Measurements from ENCODE around the gene LRRK1.

Gene LRRK1

DNA sequence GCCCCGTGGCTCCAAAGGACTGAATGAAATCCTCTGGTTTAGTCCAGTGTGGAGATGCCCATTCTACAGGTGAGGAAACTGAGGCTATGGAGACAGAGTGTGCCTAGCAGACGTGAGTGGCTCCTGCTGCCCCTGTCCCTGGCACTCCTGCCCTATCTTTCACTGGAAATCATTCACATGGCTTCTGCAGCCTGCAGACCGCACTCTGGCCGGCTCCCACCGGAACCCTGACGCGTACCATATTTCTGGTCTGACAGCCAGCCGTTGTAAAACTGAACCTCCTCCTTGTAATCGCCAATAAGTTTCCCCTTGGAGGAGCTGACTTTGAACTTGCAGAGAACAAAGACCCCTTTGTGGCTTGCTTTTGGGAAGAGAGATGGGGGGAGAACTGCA lies 196.2 kb downstream of the LRRK1 start:
- no peak for DNase-seq (ENCODE audit: low spot score)
- TF ChIP-seq, protein P1, sequence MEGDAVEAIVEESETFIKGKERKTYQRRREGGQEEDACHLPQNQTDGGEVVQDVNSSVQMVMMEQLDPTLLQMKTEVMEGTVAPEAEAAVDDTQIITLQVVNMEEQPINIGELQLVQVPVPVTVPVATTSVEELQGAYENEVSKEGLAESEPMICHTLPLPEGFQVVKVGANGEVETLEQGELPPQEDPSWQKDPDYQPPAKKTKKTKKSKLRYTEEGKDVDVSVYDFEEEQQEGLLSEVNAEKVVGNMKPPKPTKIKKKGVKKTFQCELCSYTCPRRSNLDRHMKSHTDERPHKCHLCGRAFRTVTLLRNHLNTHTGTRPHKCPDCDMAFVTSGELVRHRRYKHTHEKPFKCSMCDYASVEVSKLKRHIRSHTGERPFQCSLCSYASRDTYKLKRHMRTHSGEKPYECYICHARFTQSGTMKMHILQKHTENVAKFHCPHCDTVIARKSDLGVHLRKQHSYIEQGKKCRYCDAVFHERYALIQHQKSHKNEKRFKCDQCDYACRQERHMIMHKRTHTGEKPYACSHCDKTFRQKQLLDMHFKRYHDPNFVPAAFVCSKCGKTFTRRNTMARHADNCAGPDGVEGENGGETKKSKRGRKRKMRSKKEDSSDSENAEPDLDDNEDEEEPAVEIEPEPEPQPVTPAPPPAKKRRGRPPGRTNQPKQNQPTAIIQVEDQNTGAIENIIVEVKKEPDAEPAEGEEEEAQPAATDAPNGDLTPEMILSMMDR (IDR thresholded peaks at IDR 0.05; ENCODE audit: extremely low read depth, missing control alignments): no peak

- no peak for DNase-seq (ENCODE audit: low spot score)
- TF ChIP-seq, protein P1 (IDR thresholded peaks at IDR 0.05; ENCODE audit: extremely low read depth, missing control alignments): no peak
Measured at GRCh38 chr15:101115786-101116680, 196.9 kb downstream of the LRRK1 start.

GRCh38 chr15:101116681-101116976 lies 197.5 kb downstream of the LRRK1 start:
- no peak for DNase-seq (ENCODE audit: low spot score)
- TF ChIP-seq, protein P1 (IDR thresholded peaks at IDR 0.05; ENCODE audit: extremely low read depth, missing control alignments): no peak

DNA sequence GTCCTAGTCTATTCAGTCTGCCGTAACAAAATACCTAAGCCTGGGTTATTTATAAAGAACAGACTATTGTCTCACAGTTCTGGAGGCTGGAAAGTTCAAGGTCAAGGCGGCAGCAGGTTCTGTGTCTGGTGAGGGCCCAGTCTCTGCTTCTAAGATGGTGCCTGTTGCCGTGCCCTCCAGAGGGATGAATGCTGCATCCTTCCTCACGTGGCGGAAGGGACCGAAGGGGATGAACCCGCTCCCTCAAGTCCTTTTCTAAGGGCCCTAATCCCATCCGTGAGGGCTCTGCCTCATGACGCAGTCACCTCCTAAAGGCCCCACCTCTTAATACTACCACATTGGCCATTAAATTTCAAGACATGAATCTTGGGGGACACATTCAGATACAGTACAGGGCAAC lies 199.0 kb downstream of the LRRK1 start:
- TF ChIP-seq, protein P1 (IDR thresholded peaks at IDR 0.05; ENCODE audit: extremely low read depth, missing control alignments): no peak

DNA sequence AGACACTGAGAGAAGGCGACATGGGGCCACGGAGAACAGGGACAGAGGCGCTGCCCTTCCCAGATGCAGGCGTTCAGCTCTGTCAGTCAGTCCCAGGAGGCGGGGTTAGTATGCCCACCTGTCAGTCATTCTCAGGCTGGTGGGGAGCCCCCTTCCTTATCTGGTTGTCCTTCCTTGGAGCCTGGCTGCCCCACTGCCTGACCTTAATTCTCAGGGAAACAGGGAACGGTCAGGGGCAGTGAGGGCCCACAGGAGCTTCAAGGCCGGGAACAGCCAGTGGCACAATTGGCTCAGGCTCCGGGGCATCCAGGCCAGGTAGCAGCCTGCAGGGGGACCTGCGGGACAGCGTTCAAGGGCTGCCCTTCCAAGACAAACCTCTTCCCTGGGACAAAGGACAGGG lies 199.5 kb downstream of the LRRK1 start:
- DNase-seq (ENCODE audit: low spot score): no peak
- TF ChIP-seq, protein P1 (IDR thresholded peaks at IDR 0.05; ENCODE audit: extremely low read depth, missing control alignments): no peak

More for the DNA sequence above, 199.0 kb downstream of the LRRK1 start:
- DNase-seq (ENCODE audit: low spot score): no peak

GRCh38 chr15:101119181-101119580 lies 200.0 kb downstream of the LRRK1 start:
- TF ChIP-seq, protein P1 (IDR thresholded peaks at IDR 0.05; ENCODE audit: extremely low read depth, missing control alignments): no peak

More at GRCh38 chr15:101119181-101119580, 200.0 kb downstream of the LRRK1 start:
- no peak for DNase-seq (ENCODE audit: low spot score)
